Left lung (tissue), 14 donors: ENCODE results near the gene MRPS12. TPM values are rescaled to one million over a fixed set of nuclear protein-coding genes. Genes with fewer than 3 reads are reported as not detected.
"Not testable (repeated sequence)": the region's sequence is repeated elsewhere in the genome, so short reads cannot be mapped to it uniquely, and the experiment has no call there.

ENCODE experiments used
- ATAC-seq: fragments of 200-7000 bp; cut with Tn5 transposase; one replicate; pipeline ENCODE4 v1.9.1; 2020; ENCODE audit warnings: moderate library complexity
- DNase-seq, 4 donors: peaks; one replicate each; pipeline ENCODE4 v3.0.0-alpha.2; 2013 to 2020
- H3K27ac ChIP-seq, 2 donors: fragments of 200-600 bp; sonication (generic) in 1 of 2; one replicate each; pipeline versions ENCODE4 v1.5.0 to v1.8.0; 2020 to 2021
- H3K27me3 ChIP-seq, 2 donors: fragments of 200-600 bp; sonication (generic) in 1 of 2; one replicate each; pipeline versions ENCODE4 v1.5.0 to v1.8.0; 2020 to 2021
- H3K36me3 ChIP-seq, 2 donors: fragments of 200-600 bp; sonication (generic) in 1 of 2; one replicate each; pipeline versions ENCODE4 v1.5.0 to v1.8.0; 2020 to 2021
- H3K4me1 ChIP-seq, 2 donors: fragments of 200-600 bp; one replicate each; pipeline ENCODE4 v1.8.0; 2021
- H3K4me3 ChIP-seq, 2 donors: fragments of 200-600 bp; sonication (generic) in 1 of 2; one replicate each; pipeline versions ENCODE4 v1.5.0 to v1.8.0; 2020 to 2021; ENCODE audit warnings: mild to moderate bottlenecking in 1 of 2
- H3K9me3 ChIP-seq, 2 donors: fragments of 200-600 bp; sonication (generic) in 1 of 2; one replicate each; pipeline versions ENCODE4 v1.5.0 to v1.8.0; 2020 to 2021
- CTCF ChIP-seq, 2 donors: fragments of 200-600 bp; sonication (generic) in 1 of 2; IDR thresholded peaks; one replicate each; pipeline versions ENCODE4 v1.5.0 to v1.8.0; 2021; ENCODE audit warnings: antibody characterized with exemption in 2 of 2
- intact Hi-C, 2 donors: fragments of 100-400 bp; cut with DNase I; formaldehyde crosslinking; loops; one replicate each; pipeline versions ENCODE4 v1.11.2 to v1.14.2; 2022
- long read RNA-seq, 12 donors: library from polyadenylated mRNA in 2 of 12; unstranded in 2 of 12; transcript quantifications; one replicate each; pipeline ENCODE4 v2.0.0 and lab custom pipeline, GENCODE V29; 2019 to 2026
- polyA plus RNA-seq, 6 donors: library from polyadenylated mRNA; unstranded; fragments of 120-200 nt; gene quantifications; one replicate each; pipeline ENCODE4 v1.2.1, GENCODE V29; 2013; ENCODE audit not compliant: insufficient read length in 6 of 6
- total RNA-seq, 2 donors: library from RNA; stranded (reverse); fragmentation: NEBNext Ultra II Directional; extraction: Animal tissue kit (Norgen Biotek cat#: 25700); gene quantifications; one replicate each; pipeline ENCODE4 v1.2.1, GENCODE V29; 2021
- donor health status: DM: no; HTN: yes; CAD: no.
- donor health status: DM: no; HTN: no; CAD: no.

MRPS12 gene
- total RNA-seq, result 10 to 100 TPM; 26.6 to 39.8 TPM
- 10 to 100 TPM; 11.8 to 18.3 (median 15.4) TPM for polyA plus RNA-seq
- long read RNA-seq, donor 1, transcript MRPS12-201 (3 exons, 1,207 nt), result major isoform, 30 of 37 reads
- long read RNA-seq, donor 1, partial matches to known transcripts, result 0 of 37 reads
- long read RNA-seq, donor 1, other reads (novel, unspliced or antisense), result 0 of 37 reads
- long read RNA-seq, donor 2, transcript MRPS12-201 (3 exons, 1,207 nt), result major isoform, 15 of 23 reads
- long read RNA-seq, donor 2, partial matches to known transcripts, result 0 of 23 reads
- long read RNA-seq, donor 2, other reads (novel, unspliced or antisense), result 0 of 23 reads
- long read RNA-seq, donor 3, transcript MRPS12-201 (3 exons, 1,207 nt), result major isoform, 5 of 11 reads
- long read RNA-seq, donor 3, partial matches to known transcripts, result 0 of 11 reads
- long read RNA-seq, donor 3, other reads (novel, unspliced or antisense), result 0 of 11 reads
- long read RNA-seq, donor 4, transcript MRPS12-202 (3 exons, 929 nt), result minor isoform, 9 of 51 reads
- long read RNA-seq, donor 4, transcript MRPS12-201 (3 exons, 1,207 nt), result major isoform, 37 of 51 reads
- long read RNA-seq, donor 4, partial matches to known transcripts, result 1 of 51 reads
- long read RNA-seq, donor 4, other reads (novel, unspliced or antisense), result 1 of 51 reads
- long read RNA-seq, donor 5, transcript MRPS12-201 (3 exons, 1,207 nt), result major isoform, 21 of 41 reads
- long read RNA-seq, donor 5, transcript MRPS12-202 (3 exons, 929 nt), result minor isoform, 6 of 41 reads
- long read RNA-seq, donor 5, partial matches to known transcripts, result 13 of 41 reads
- long read RNA-seq, donor 5, other reads (novel, unspliced or antisense), result 0 of 41 reads
- long read RNA-seq, donor 6, transcript MRPS12-202 (3 exons, 929 nt), result minor isoform, 5 of 46 reads
- long read RNA-seq, donor 6, transcript MRPS12-201 (3 exons, 1,207 nt), result major isoform, 21 of 46 reads
- long read RNA-seq, donor 6, partial matches to known transcripts, result 17 of 46 reads
- long read RNA-seq, donor 6, other reads (novel, unspliced or antisense), result 0 of 46 reads
- long read RNA-seq, donor 7, transcript MRPS12-201 (3 exons, 1,207 nt), result major isoform, 13 of 15 reads
- long read RNA-seq, donor 7, partial matches to known transcripts, result 0 of 15 reads
- long read RNA-seq, donor 7, other reads (novel, unspliced or antisense), result 0 of 15 reads
- long read RNA-seq, donor 8, transcript MRPS12-201 (3 exons, 1,207 nt), result major isoform, 7 of 11 reads
- long read RNA-seq, donor 8, partial matches to known transcripts, result 0 of 11 reads
- long read RNA-seq, donor 8, other reads (novel, unspliced or antisense), result 0 of 11 reads
- long read RNA-seq, donor 9, result 0 reads
- long read RNA-seq, donor 10, transcript MRPS12-203 (2 exons, 1,220 nt), result minor isoform, 6 of 96 reads
- long read RNA-seq, donor 10, transcript MRPS12-201 (3 exons, 1,207 nt), result major isoform, 69 of 96 reads
- long read RNA-seq, donor 10, transcript MRPS12-202 (3 exons, 929 nt), result minor isoform, 18 of 96 reads
- long read RNA-seq, donor 10, partial matches to known transcripts, result 1 of 96 reads
- long read RNA-seq, donor 10, other reads (novel, unspliced or antisense), result 2 of 96 reads
- long read RNA-seq, donor 11, result 0 reads
- long read RNA-seq, donor 12, transcript MRPS12-201 (3 exons, 1,207 nt), result major isoform, 8 of 12 reads
- long read RNA-seq, donor 12, partial matches to known transcripts, result 0 of 12 reads
- long read RNA-seq, donor 12, other reads (novel, unspliced or antisense), result 0 of 12 reads

GRCh38 chr19:38930776-38931520 is at the start of gene MRPS12:
TSS of gene MRPS12 (plus strand) at chr19:38930944. CDS start at chr19:38931295, 351 bp downstream.
- intact Hi-C loops, result no loop called here
- no peak for TF ChIP-seq CTCF (IDR thresholded peaks at IDR 0.05)
- peaks cover 11 to 46% of the 10 kb centered on the region in 2 donors for H3K4me1 ChIP-seq
- peak; percentile 96 to 100 (median 99) for DNase-seq
- peaks cover 0 to 17% of the 10 kb centered on the region in 2 donors for H3K36me3 ChIP-seq
- H3K27me3 ChIP-seq, result no peaks in the 10 kb centered on the region
- H3K9me3 ChIP-seq, result peaks cover 0 to 5% of the 10 kb centered on the region in 2 donors
- H3K27ac ChIP-seq, result peak within 1 kb of the TSS; percentile 85 to 88
- H3K4me3 ChIP-seq, result peak within 1 kb of the TSS; percentile 55 to 76
- peak; percentile 97 for ATAC-seq

GRCh38 chr19:38883286-38883685 is 47.5 kb upstream of the MRPS12 start:
- no peak for TF ChIP-seq CTCF (IDR thresholded peaks at IDR 0.05)
- no peak overlapping the region for H3K27ac ChIP-seq
- peaks cover 0 to 61% of the 10 kb centered on the region in 2 donors for H3K36me3 ChIP-seq
- intact Hi-C loops, result no loop called here
- no peaks in the 10 kb centered on the region for H3K9me3 ChIP-seq
- H3K4me3 ChIP-seq, result no peak overlapping the region
- no peak for DNase-seq
- H3K27me3 ChIP-seq, result no peaks in the 10 kb centered on the region
- ATAC-seq, result no peak
- peaks cover 4 to 7% of the 10 kb centered on the region in 2 donors for H3K4me1 ChIP-seq

GRCh38 chr19:38884691-38885090 is 46.1 kb upstream of the MRPS12 start:
- H3K9me3 ChIP-seq, H3K27ac ChIP-seq, H3K4me3 ChIP-seq, intact Hi-C loops, H3K27me3 ChIP-seq, H3K4me1 ChIP-seq, ATAC-seq, DNase-seq: not testable (repeated sequence)
- H3K36me3 ChIP-seq, result peaks cover 0 to 68% of the 10 kb centered on the region in 2 donors

- no peaks in the 10 kb centered on the region for H3K9me3 ChIP-seq
- H3K36me3 ChIP-seq, result peaks cover 0 to 55% of the 10 kb centered on the region in 2 donors
- DNase-seq, result peak in 1 of 4 donors; percentile 59
- no peak for TF ChIP-seq CTCF (IDR thresholded peaks at IDR 0.05)
- H3K27ac ChIP-seq, result no peak overlapping the region
- ATAC-seq, result no peak
- intact Hi-C loops, result no loop called here
- H3K4me1 ChIP-seq, result peaks cover 0 to 8% of the 10 kb centered on the region in 2 donors
- no peaks in the 10 kb centered on the region for H3K27me3 ChIP-seq
- no peak overlapping the region for H3K4me3 ChIP-seq
These were observed 41.9 kb upstream of the MRPS12 start for GRCh38 chr19:38888876-38889275.
